Sigmoid colon (tissue), 4 donors: ENCODE data around the gene TMEM121.
A peak's percentile ranks its signal among the peaks of the same experiment; 100 is the strongest.

ENCODE experiments used
- EP300 ChIP-seq, 4 donors: sonication (generic); formaldehyde crosslinking; IDR thresholded peaks; one replicate each; pipeline ENCODE4 v1.6.1; 2017; ENCODE audit warnings: antibody characterized with exemption in 4 of 4
- POLR2A ChIP-seq, 2 donors: fragments of 450-650 bp; IDR thresholded peaks; one replicate each; pipeline ENCODE4 v1.6.1; 2016; ENCODE audit warnings: antibody characterized with exemption in 2 of 2, mild to moderate bottlenecking in 2 of 2, moderate library complexity in 2 of 2
- POLR2AphosphoS5 ChIP-seq, 4 donors: sonication (generic); formaldehyde crosslinking; IDR thresholded peaks; one replicate each; pipeline ENCODE4 v1.6.1; 2017; ENCODE audit warnings: antibody characterized with exemption in 4 of 4
- TF ChIP-seq, protein P1 (sequence below), 4 experiments: fragments of 450-650 bp in 3 of 4; fragments of 200-600 bp in 1 of 4; IDR thresholded peaks; one replicate each; pipeline ENCODE4 v1.5.1; 2016 to 2019; ENCODE audit warnings: antibody characterized with exemption in 4 of 4, mild to moderate bottlenecking in 3 of 4, moderate library complexity in 2 of 4

DNA sequence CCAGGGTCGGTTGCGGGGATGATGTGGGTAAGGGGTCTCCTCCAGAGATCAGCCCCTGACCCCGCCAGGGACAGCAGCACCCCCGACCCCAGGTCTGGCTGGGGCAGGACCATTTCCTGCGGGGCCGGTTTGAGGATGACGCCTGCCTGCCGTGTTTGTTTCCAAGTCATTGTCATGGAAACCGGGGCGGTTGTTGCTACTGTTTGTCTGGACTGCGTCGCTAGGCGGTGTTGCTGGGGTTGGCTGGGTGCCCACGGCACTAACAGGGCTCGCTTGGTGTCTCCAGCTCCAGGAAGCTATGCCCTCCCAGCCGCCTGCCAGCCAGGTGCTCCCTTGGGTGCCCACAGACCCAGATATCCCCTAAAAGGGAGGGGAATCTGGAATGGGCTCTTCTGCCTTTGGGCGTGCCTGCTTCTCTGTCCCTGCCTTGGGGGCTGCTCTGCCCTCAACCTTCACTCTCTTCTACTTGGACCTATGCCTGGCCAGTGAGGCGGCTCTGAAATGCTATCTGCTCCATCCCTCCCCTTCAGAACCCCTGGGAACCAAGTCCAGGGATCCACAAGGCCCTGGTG lies 44.4 kb upstream of the TMEM121 start:
- TF ChIP-seq, protein P1, sequence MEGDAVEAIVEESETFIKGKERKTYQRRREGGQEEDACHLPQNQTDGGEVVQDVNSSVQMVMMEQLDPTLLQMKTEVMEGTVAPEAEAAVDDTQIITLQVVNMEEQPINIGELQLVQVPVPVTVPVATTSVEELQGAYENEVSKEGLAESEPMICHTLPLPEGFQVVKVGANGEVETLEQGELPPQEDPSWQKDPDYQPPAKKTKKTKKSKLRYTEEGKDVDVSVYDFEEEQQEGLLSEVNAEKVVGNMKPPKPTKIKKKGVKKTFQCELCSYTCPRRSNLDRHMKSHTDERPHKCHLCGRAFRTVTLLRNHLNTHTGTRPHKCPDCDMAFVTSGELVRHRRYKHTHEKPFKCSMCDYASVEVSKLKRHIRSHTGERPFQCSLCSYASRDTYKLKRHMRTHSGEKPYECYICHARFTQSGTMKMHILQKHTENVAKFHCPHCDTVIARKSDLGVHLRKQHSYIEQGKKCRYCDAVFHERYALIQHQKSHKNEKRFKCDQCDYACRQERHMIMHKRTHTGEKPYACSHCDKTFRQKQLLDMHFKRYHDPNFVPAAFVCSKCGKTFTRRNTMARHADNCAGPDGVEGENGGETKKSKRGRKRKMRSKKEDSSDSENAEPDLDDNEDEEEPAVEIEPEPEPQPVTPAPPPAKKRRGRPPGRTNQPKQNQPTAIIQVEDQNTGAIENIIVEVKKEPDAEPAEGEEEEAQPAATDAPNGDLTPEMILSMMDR (IDR thresholded peaks at IDR 0.05), result peak in 1 of 4 experiments; percentile 18
- no peak for TF ChIP-seq POLR2A (IDR thresholded peaks at IDR 0.05)
- TF ChIP-seq EP300 (IDR thresholded peaks at IDR 0.05), result peak in 1 of 4 donors; percentile 59
- TF ChIP-seq POLR2AphosphoS5 (IDR thresholded peaks at IDR 0.05), result peak in 3 of 4 donors; percentile 43 to 69 (median 57)
